Testis (tissue), 2 donors: ENCODE data around the gene ITIH1.

Experiments
- CTCF ChIP-seq, 3 experiments: fragments of 450-650 bp in 2 of 3; fragments of 200-600 bp in 1 of 3; sonication (generic) in 1 of 3; IDR thresholded peaks; one replicate each; pipeline ENCODE4 v1.5.1; 2016 to 2019; ENCODE audit warnings: antibody characterized with exemption in 3 of 3, mild to moderate bottlenecking in 2 of 3, moderate library complexity in 1 of 3
- POLR2A ChIP-seq: fragments of 450-650 bp; IDR thresholded peaks from one replicate; pipeline ENCODE4 v1.6.1; 2017; ENCODE audit warnings: antibody characterized with exemption, mild to moderate bottlenecking, moderate library complexity

- TF ChIP-seq CTCF (IDR thresholded peaks at IDR 0.05) (no peak), POLR2A (no peak)
Observed at GRCh38 chr3:52769786-52770455, 7.5 kb upstream of the ITIH1 start.
